Caco-2 (cell line): ENCODE measurements around the gene NBPF1. TPM values are rescaled to one million over a fixed set of nuclear protein-coding genes. Genes with fewer than 3 reads are reported as not detected.

ENCODE experiments used
- BruUV-seq: library from RNA; stranded (reverse); fragments of 400-500 nt; replicated peaks from 2 replicates; lab custom pipeline; 2021; lab: Mats Ljungman, UMichigan
- CTCF ChIA-PET: fragments of 300-600 bp; sonication (Branson Sonifier 250); formaldehyde crosslinking; loops from one replicate; lab custom pipeline; 2022; ENCODE audit warnings: antibody characterized with exemption; lab: Charles Lee
- POLR2A ChIA-PET: fragments of 300-600 bp; sonication (Branson Sonifier 250); formaldehyde crosslinking; loops from one replicate; lab custom pipeline; 2022; ENCODE audit warnings: antibody characterized with exemption; lab: Charles Lee
- DNase-seq, 2 experiments: peaks; one replicate each; pipeline versions ENCODE4 v3.0.0 to v3.0.0-alpha.2; 2020 to 2022
- H3K27me3 ChIP-seq: replicated peaks from 2 replicates; pipeline ENCODE4 v1.6.0; 2011; ENCODE audit warnings: low read length; ENCODE audit not compliant: control insufficient read depth, insufficient read depth
- H3K36me3 ChIP-seq: 2 replicates; pipeline ENCODE4 v1.5.1; 2011; ENCODE audit warnings: low read length; ENCODE audit not compliant: control insufficient read depth, insufficient read depth
- H3K4me1 ChIP-seq: fragments of 250-450 bp; sonication (Bioruptor Pico); 2 replicates; pipeline ENCODE4 v1.5.1; 2020; ENCODE audit warnings: mild to moderate bottlenecking
- H3K4me3 ChIP-seq: 2 replicates; pipeline ENCODE4 v1.5.1; 2011; ENCODE audit warnings: low read depth, mild to moderate bottlenecking, control low read depth, low read length
- H3K9me3 ChIP-seq: fragments of 250-450 bp; sonication (Bioruptor Pico); 2 replicates; pipeline ENCODE4 v1.5.1; 2020; ENCODE audit warnings: mild to moderate bottlenecking, moderate library complexity
- H3K27ac Mint-ChIP-seq: one replicate; pipeline ENCODE4 v1.8.0; 2022; ENCODE audit warnings: mixed read lengths; ENCODE audit not compliant: unreplicated experiment
- H3K27me3 Mint-ChIP-seq: one replicate; pipeline ENCODE4 v1.8.0; 2022; ENCODE audit warnings: mixed read lengths; ENCODE audit not compliant: insufficient read depth, unreplicated experiment
- H3K36me3 Mint-ChIP-seq: one replicate; pipeline ENCODE4 v1.8.0; 2022; ENCODE audit warnings: mild to moderate bottlenecking, mixed read lengths; ENCODE audit not compliant: insufficient read depth, unreplicated experiment
- H3K4me1 Mint-ChIP-seq: one replicate; pipeline ENCODE4 v1.8.0; 2022; ENCODE audit warnings: low read depth, mixed read lengths; ENCODE audit not compliant: unreplicated experiment
- H3K4me3 Mint-ChIP-seq: one replicate; pipeline ENCODE4 v1.8.0; 2022; ENCODE audit warnings: mild to moderate bottlenecking, moderate library complexity, mixed read lengths; ENCODE audit not compliant: unreplicated experiment
- H3K9me3 Mint-ChIP-seq: one replicate; pipeline ENCODE4 v1.8.0; 2022; ENCODE audit warnings: mixed read lengths; ENCODE audit not compliant: unreplicated experiment
- intact Hi-C: fragments of 100-400 bp; cut with micrococcal nuclease; formaldehyde crosslinking; loops from one replicate; pipeline ENCODE4 v1.10.0; 2022; ENCODE audit not compliant: unreplicated experiment
- total RNA-seq: library from RNA; stranded (reverse); gene quantifications from 2 replicates; pipeline ENCODE4 v1.2.3, GENCODE V29; 2022
- TF ChIP-seq, protein P1 (sequence below), 2 experiments: fragments of 200-600 bp in 1 of 2; IDR thresholded peaks; 1 replicate in 1 of 2; 2 replicates in 1 of 2; pipeline versions ENCODE4 v1.5.1 to v1.8.0; 2011 to 2022; ENCODE audit warnings: antibody characterized with exemption in 1 of 2, control low read depth in 1 of 2, inconsistent platforms in 1 of 2, low read depth in 1 of 2, low read length in 1 of 2, mild to moderate bottlenecking in 1 of 2, moderate library complexity in 1 of 2; ENCODE audit not compliant: insufficient read depth in 1 of 2, severe bottlenecking in 1 of 2, unreplicated experiment in 1 of 2

The NBPF1 gene
- total RNA-seq, 1 experiment from 2014 or later, result 59.3 TPM

DNA sequence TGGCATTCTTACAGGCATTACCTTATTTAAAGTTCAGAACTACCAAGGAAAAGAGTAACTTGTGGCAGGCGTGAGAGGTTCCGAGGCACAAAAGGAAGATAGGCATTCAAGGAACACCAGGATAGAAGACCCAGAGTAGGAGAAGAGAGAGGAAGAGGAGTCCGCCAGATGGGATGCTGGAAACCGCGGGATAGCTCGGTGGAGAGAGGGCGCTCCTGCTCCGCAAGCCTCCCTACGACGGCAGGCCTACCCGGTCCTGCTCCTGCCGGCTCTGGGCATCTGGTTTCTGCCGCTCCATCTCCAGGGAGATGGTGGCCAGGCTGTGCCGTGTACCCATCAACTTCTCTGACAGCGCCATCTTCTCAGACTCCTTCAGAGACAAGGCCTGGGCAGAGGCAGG, 5.4 kb upstream of the NBPF1 start:
- Histone ChIP-seq H3K4me3 (no peak overlapping the region), H3K9me3 (no peaks in the 10 kb centered on the region), H3K4me1 (0 out of 2 replicates have a peak, but pooled peaks cover 3% of the 10 kb centered on the region), H3K27me3 (no peaks in the 10 kb centered on the region), H3K36me3 (0 out of 2 replicates have a peak, but pooled peaks cover 1% of the 10 kb centered on the region)
- Mint-ChIP-seq H3K4me3 (no peak overlapping the region), H3K9me3 (no peaks in the 10 kb centered on the region), H3K4me1 (no peaks in the 10 kb centered on the region), H3K27me3 (no peaks in the 10 kb centered on the region), H3K27ac (no peak overlapping the region), H3K36me3 (no peaks in the 10 kb centered on the region)
- DNase-seq, result peak in 1 of 2 experiments; percentile 36
- ChIA-PET POLR2A (interaction anchor here (0.6 kb wide), 1 partner anchor 74 kb away, joined by 5 read pairs; no protein-coding TSS in a partner anchor), CTCF (interaction anchor here (0.6 kb wide), 1 partner anchor 88 kb away, joined by 5 read pairs; no protein-coding TSS in a partner anchor)
- intact Hi-C loops, result no loop called here
- BruUV-seq, result no TSS peak
- TF ChIP-seq, protein P1, sequence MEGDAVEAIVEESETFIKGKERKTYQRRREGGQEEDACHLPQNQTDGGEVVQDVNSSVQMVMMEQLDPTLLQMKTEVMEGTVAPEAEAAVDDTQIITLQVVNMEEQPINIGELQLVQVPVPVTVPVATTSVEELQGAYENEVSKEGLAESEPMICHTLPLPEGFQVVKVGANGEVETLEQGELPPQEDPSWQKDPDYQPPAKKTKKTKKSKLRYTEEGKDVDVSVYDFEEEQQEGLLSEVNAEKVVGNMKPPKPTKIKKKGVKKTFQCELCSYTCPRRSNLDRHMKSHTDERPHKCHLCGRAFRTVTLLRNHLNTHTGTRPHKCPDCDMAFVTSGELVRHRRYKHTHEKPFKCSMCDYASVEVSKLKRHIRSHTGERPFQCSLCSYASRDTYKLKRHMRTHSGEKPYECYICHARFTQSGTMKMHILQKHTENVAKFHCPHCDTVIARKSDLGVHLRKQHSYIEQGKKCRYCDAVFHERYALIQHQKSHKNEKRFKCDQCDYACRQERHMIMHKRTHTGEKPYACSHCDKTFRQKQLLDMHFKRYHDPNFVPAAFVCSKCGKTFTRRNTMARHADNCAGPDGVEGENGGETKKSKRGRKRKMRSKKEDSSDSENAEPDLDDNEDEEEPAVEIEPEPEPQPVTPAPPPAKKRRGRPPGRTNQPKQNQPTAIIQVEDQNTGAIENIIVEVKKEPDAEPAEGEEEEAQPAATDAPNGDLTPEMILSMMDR (IDR thresholded peaks at IDR 0.05; ENCODE audit: insufficient read depth in 1 of 2, low read depth in 1 of 2, low read length in 1 of 2, severe bottlenecking in 1 of 2, unreplicated experiment in 1 of 2), result no peak

DNA sequence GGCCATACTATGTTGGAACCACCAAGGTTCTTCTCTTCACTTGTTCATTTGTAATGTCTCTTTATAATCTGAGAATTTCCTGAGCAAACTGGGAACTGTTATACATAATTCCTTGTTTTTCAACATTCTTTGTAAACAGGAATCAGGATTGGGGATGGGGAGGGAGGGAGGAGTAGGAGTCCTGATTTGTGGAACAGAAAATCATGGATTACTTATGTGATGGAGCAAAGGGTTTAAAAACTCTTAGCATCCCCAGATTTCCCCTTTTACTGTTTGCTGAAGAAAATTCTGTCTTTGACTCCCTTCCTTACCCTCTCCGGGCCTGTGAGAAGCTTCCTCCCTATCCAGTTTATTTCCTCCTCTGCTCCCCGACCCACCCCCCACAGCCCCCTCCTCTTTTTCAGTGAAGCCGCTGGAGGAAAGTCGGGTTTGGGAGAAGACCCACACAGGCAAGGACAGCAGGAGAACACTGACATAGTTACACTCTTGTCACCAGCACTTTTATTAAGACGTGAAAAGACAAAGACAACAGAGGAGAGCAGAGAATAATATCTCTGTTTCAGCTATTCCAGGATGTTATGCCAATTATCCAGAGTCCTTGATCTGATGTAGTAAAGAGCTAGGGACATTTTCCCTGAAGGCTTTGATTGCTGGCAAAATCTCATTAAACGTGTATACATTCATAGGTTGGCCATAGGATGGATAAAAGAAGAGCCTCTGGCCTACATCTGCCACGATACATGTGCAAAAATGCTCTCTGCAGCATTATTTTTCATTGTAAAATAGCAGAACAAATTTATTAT, 4.6 kb upstream of the NBPF1 start:
- no peaks in the 10 kb centered on the region for H3K27me3 ChIP-seq
- ChIA-PET CTCF (interaction anchor here (0.6 kb wide), 1 partner anchor 89 kb away, joined by 5 read pairs; no protein-coding TSS in a partner anchor), POLR2A (interaction anchor here (0.6 kb wide), 1 partner anchor 75 kb away, joined by 5 read pairs; no protein-coding TSS in a partner anchor)
- 0 out of 2 replicates have a peak, but pooled peaks cover 1% of the 10 kb centered on the region for H3K36me3 ChIP-seq
- Mint-ChIP-seq H3K4me3 (no peak overlapping the region), H3K9me3 (no peaks in the 10 kb centered on the region), H3K27ac (no peak overlapping the region), H3K4me1 (no peaks in the 10 kb centered on the region), H3K27me3 (no peaks in the 10 kb centered on the region), H3K36me3 (no peaks in the 10 kb centered on the region)
- 0 out of 2 replicates have a peak, but pooled peaks cover 3% of the 10 kb centered on the region for H3K4me1 ChIP-seq
- H3K4me3 ChIP-seq, result no peak overlapping the region
- no peaks in the 10 kb centered on the region for H3K9me3 ChIP-seq
- BruUV-seq, result no TSS peak
- peak in 1 of 2 experiments; percentile 19 for DNase-seq
- intact Hi-C loops, result no loop called here
- TF ChIP-seq, protein P1 (IDR thresholded peaks at IDR 0.05; ENCODE audit: insufficient read depth in 1 of 2, low read depth in 1 of 2, low read length in 1 of 2, severe bottlenecking in 1 of 2, unreplicated experiment in 1 of 2), result no peak

DNA sequence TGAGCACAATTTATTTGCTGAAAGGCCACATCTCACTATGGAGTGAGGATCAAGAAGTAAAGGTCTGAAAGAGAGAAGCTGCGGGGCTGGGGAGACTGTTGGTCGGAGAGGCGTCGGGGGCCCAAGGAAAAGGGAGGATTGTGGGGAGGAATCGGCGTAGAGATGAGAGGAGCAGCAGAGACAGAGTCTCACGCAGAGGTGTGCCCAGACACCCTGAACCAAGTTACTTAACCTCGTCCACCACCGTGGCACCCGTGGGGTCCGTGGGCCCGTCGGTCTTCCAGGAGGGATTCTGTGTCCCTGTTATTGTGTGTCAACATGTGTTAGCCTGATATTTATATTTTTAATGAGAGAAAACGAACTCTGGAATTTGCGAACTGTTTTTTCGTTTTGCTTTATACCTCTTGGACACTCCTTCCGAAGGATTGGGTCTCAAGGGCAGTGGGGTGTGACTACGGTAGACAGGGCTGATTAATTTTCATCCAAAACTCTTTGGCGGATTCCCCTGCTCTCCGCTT, 3.8 kb upstream of the NBPF1 start:
- Mint-ChIP-seq H3K4me1 (no peaks in the 10 kb centered on the region), H3K27me3 (no peaks in the 10 kb centered on the region), H3K9me3 (no peaks in the 10 kb centered on the region), H3K4me3 (no peak overlapping the region), H3K27ac (no peak overlapping the region), H3K36me3 (no peaks in the 10 kb centered on the region)
- H3K9me3 ChIP-seq, result no peaks in the 10 kb centered on the region
- POLR2A ChIA-PET, result no interaction called here
- 0 out of 2 replicates have a peak, but pooled peaks cover 7% of the 10 kb centered on the region for H3K4me1 ChIP-seq
- TF ChIP-seq, protein P1 (IDR thresholded peaks at IDR 0.05; ENCODE audit: insufficient read depth in 1 of 2, low read depth in 1 of 2, low read length in 1 of 2, severe bottlenecking in 1 of 2, unreplicated experiment in 1 of 2), result no peak
- DNase-seq, result peak in 1 of 2 experiments; percentile 38
- no peaks in the 10 kb centered on the region for H3K27me3 ChIP-seq
- H3K36me3 ChIP-seq, result 0 out of 2 replicates have a peak, but pooled peaks cover 1% of the 10 kb centered on the region
- no TSS peak for BruUV-seq
- CTCF ChIA-PET, result no interaction called here
- intact Hi-C loops, result no loop called here
- no peak overlapping the region for H3K4me3 ChIP-seq
